Measurements from ENCODE around the gene S100B. TPM values are rescaled to one million over a fixed set of nuclear protein-coding genes. Genes with fewer than 3 reads are reported as not detected.

S100B gene
- total RNA-seq, 1 donor from 2014 or later: not detected

- peaks cover 4% of the 10 kb centered on the region for H3K9me3 Mint-ChIP-seq (ENCODE audit: unreplicated experiment)
Measured at GRCh38 chr21:46610018-46610701, 5.3 kb upstream of the S100B start.

DNA sequence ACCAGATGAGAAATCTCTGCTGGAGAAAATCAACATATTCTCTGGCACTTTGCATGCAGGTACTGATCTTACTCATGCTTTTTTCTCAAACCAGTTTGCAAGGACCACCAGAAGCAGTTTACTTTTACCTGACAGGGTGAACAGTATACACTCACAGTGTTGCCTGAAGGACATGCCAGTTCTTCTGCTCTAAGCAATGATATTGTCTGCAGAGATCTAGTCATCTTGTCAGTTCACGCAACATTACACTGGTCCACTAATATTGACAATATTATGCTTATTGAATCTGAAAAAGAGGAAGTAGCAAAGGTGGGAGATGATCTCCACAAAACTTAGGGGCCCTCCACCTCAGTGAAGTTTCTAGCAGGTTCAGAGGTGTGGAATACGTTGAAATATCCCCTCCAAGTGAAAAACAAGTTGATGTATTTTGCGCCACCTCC, 3.8 kb upstream of the S100B start:
- Mint-ChIP-seq H3K27ac (ENCODE audit: unreplicated experiment) (no peak overlapping the region), H3K36me3 (ENCODE audit: unreplicated experiment) (peaks cover 8% of the 10 kb centered on the region), H3K9me3 (ENCODE audit: unreplicated experiment) (peaks cover 4% of the 10 kb centered on the region), H3K4me1 (ENCODE audit: low read depth, unreplicated experiment) (no peaks in the 10 kb centered on the region), H3K4me3 (ENCODE audit: unreplicated experiment) (no peak overlapping the region), H3K27me3 (ENCODE audit: unreplicated experiment) (peaks cover 2% of the 10 kb centered on the region)
- DNase-seq: no peak
- TF ChIP-seq, protein P1, sequence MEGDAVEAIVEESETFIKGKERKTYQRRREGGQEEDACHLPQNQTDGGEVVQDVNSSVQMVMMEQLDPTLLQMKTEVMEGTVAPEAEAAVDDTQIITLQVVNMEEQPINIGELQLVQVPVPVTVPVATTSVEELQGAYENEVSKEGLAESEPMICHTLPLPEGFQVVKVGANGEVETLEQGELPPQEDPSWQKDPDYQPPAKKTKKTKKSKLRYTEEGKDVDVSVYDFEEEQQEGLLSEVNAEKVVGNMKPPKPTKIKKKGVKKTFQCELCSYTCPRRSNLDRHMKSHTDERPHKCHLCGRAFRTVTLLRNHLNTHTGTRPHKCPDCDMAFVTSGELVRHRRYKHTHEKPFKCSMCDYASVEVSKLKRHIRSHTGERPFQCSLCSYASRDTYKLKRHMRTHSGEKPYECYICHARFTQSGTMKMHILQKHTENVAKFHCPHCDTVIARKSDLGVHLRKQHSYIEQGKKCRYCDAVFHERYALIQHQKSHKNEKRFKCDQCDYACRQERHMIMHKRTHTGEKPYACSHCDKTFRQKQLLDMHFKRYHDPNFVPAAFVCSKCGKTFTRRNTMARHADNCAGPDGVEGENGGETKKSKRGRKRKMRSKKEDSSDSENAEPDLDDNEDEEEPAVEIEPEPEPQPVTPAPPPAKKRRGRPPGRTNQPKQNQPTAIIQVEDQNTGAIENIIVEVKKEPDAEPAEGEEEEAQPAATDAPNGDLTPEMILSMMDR (IDR thresholded peaks at IDR 0.05; ENCODE audit: partially characterized antibody, unreplicated experiment): no peak

More at GRCh38 chr21:46610018-46610701, 5.3 kb upstream of the S100B start:
- Mint-ChIP-seq H3K27me3 (ENCODE audit: unreplicated experiment) (peaks cover 2% of the 10 kb centered on the region), H3K4me1 (ENCODE audit: low read depth, unreplicated experiment) (no peaks in the 10 kb centered on the region), H3K4me3 (ENCODE audit: unreplicated experiment) (no peak overlapping the region), H3K36me3 (ENCODE audit: unreplicated experiment) (peaks cover 8% of the 10 kb centered on the region), H3K27ac (ENCODE audit: unreplicated experiment) (no peak overlapping the region)
- TF ChIP-seq, protein P1 (IDR thresholded peaks at IDR 0.05; ENCODE audit: partially characterized antibody, unreplicated experiment): no peak
- no peak for DNase-seq

DNA sequence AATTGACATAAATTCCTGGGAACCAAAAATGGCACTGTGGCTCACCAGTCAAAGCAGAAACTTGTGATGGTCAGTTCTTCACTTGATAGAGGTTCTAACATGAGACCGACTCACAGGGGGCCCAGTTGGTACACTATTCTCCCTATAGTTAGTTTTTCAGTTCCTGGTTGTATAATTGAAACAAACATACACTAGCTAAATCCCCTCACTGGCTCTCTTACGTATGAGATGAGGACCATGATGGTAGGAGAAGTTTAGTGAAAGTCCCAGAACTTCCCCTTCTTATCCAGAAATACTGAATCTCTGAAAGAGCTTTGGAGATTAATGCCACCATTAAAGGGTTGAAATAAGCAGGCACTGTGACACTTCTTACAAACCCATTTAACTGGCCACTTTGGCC, 2.8 kb upstream of the S100B start:
- peaks cover under 1% of the 10 kb centered on the region for H3K4me1 Mint-ChIP-seq (ENCODE audit: low read depth, unreplicated experiment)
- H3K27me3 Mint-ChIP-seq (ENCODE audit: unreplicated experiment): no peaks in the 10 kb centered on the region
- no peak overlapping the region for H3K4me3 Mint-ChIP-seq (ENCODE audit: unreplicated experiment)
- H3K9me3 Mint-ChIP-seq (ENCODE audit: unreplicated experiment): peaks cover 4% of the 10 kb centered on the region
- DNase-seq: no peak
- H3K27ac Mint-ChIP-seq (ENCODE audit: unreplicated experiment): no peak overlapping the region
- TF ChIP-seq, protein P1 (IDR thresholded peaks at IDR 0.05; ENCODE audit: partially characterized antibody, unreplicated experiment): no peak
- H3K36me3 Mint-ChIP-seq (ENCODE audit: unreplicated experiment): peaks cover 8% of the 10 kb centered on the region

- peaks cover 4% of the 10 kb centered on the region for H3K9me3 Mint-ChIP-seq (ENCODE audit: unreplicated experiment)
- no peak for DNase-seq
- H3K36me3 Mint-ChIP-seq (ENCODE audit: unreplicated experiment): peaks cover 8% of the 10 kb centered on the region
- H3K4me1 Mint-ChIP-seq (ENCODE audit: low read depth, unreplicated experiment): peaks cover 3% of the 10 kb centered on the region
- H3K27me3 Mint-ChIP-seq (ENCODE audit: unreplicated experiment): no peaks in the 10 kb centered on the region
- no peak overlapping the region for H3K27ac Mint-ChIP-seq (ENCODE audit: unreplicated experiment)
- H3K4me3 Mint-ChIP-seq (ENCODE audit: unreplicated experiment): no peak overlapping the region
- TF ChIP-seq, protein P1 (IDR thresholded peaks at IDR 0.05; ENCODE audit: partially characterized antibody, unreplicated experiment): no peak
Measured at GRCh38 chr21:46606427-46606813, 1.5 kb upstream of the S100B start.

GRCh38 chr21:46605767-46606426, 1.0 kb upstream of the S100B start:
- H3K9me3 Mint-ChIP-seq (ENCODE audit: unreplicated experiment): peaks cover 3% of the 10 kb centered on the region
- H3K27ac Mint-ChIP-seq (ENCODE audit: unreplicated experiment): no peak overlapping the region
- H3K36me3 Mint-ChIP-seq (ENCODE audit: unreplicated experiment): peaks cover 7% of the 10 kb centered on the region
- no peaks in the 10 kb centered on the region for H3K27me3 Mint-ChIP-seq (ENCODE audit: unreplicated experiment)
- TF ChIP-seq, protein P1 (IDR thresholded peaks at IDR 0.05; ENCODE audit: partially characterized antibody, unreplicated experiment): no peak
- H3K4me1 Mint-ChIP-seq (ENCODE audit: low read depth, unreplicated experiment): peaks cover 3% of the 10 kb centered on the region
- H3K4me3 Mint-ChIP-seq (ENCODE audit: unreplicated experiment): no peak overlapping the region
- no peak for DNase-seq

Data from glutamatergic neuron (in vitro differentiated cells).